HCT116 (cell line): Measurements from ENCODE around the gene MADD. TPM values are rescaled to one million over a fixed set of nuclear protein-coding genes. Genes with fewer than 3 reads are reported as not detected.

Experiments used
- ATAC-seq: fragments of 200-7000 bp; cut with Tn5 transposase; 2 replicates; pipeline ENCODE4 v1.9.1; 2020; ENCODE audit warnings: mild to moderate bottlenecking, moderate library complexity
- BruUV-seq: library from RNA; stranded (reverse); fragments of 400-500 nt; replicated peaks from 2 replicates; lab custom pipeline; 2021; lab: Mats Ljungman, UMichigan
- CTCF ChIA-PET: fragments of 300-600 bp; sonication (Branson Sonifier 250); formaldehyde crosslinking; loops from one replicate; lab custom pipeline; 2021; ENCODE audit warnings: antibody characterized with exemption; lab: Charles Lee
- POLR2A ChIA-PET: fragments of 300-600, 350-600 bp; sonication (Branson Sonifier 250); formaldehyde crosslinking; loops from one replicate; lab custom pipeline; 2021; ENCODE audit warnings: antibody characterized with exemption; lab: Charles Lee
- RAD21 ChIA-PET, 2 experiments: fragments of 300-600 bp; sonication (Branson Sonifier 250); formaldehyde crosslinking; loops; one replicate each; lab custom pipeline; 2023; ENCODE audit warnings: low total read pairs in 2 of 2; ENCODE audit not compliant: uncharacterized antibody in 2 of 2, unreplicated experiment in 2 of 2, low non-redundant PET in 1 of 2; lab: Charles Lee
- DNase-seq: peaks from one replicate; pipeline ENCODE4 v3.0.0-alpha.2; 2010; ENCODE audit warnings: low read depth, low spot score
- H2AFZ ChIP-seq: fragments of 200-600 bp; shearing (Covaris generic), sonication (generic); 2 replicates; pipeline ENCODE4 v1.6.1; 2017; ENCODE audit warnings: low read depth, mixed run types, mixed read lengths, antibody characterized with exemption, low read length; ENCODE audit not compliant: poor library complexity, severe bottlenecking
- H3K27ac ChIP-seq: 2 replicates; pipeline ENCODE4 v1.5.1; 2012; ENCODE audit warnings: low read depth, low read length
- H3K27me3 ChIP-seq: fragments of 200-600 bp; sonication (generic); 2 replicates; pipeline ENCODE4 v1.6.1; 2016; ENCODE audit warnings: mixed run types, low read length, mixed read lengths; ENCODE audit not compliant: insufficient read depth
- H3K36me3 ChIP-seq, 2 experiments: fragments of 200-500 bp in 1 of 2; fragments of 200-600 bp in 1 of 2; sonication (Bioruptor generic) in 1 of 2; sonication (generic) in 1 of 2; 2 replicates each; pipeline versions ENCODE4 v1.5.1 to v1.6.1; 2014 to 2016; ENCODE audit warnings: low read length in 2 of 2, inconsistent platforms in 1 of 2, mixed read lengths in 1 of 2, mixed run types in 1 of 2; ENCODE audit not compliant: insufficient read depth in 2 of 2, control insufficient read depth in 1 of 2
- H3K4me1 ChIP-seq, 2 experiments: fragments of 200-600 bp in 1 of 2; sonication (generic) in 1 of 2; 2 replicates each; pipeline versions ENCODE4 v1.5.1 to v1.6.1; 2012 to 2017; ENCODE audit warnings: low read length in 2 of 2, inconsistent platforms in 1 of 2, mild to moderate bottlenecking in 1 of 2, mixed read lengths in 1 of 2, mixed run types in 1 of 2, moderate library complexity in 1 of 2; ENCODE audit not compliant: insufficient read depth in 2 of 2, control insufficient read depth in 1 of 2
- H3K4me2 ChIP-seq: fragments of 200-600 bp; sonication (generic); 2 replicates; pipeline ENCODE4 v1.6.1; 2017; ENCODE audit warnings: mixed run types, low read length, mixed read lengths
- H3K4me3 ChIP-seq, 2 experiments: fragments of 200-600 bp in 1 of 2; sonication (generic) in 1 of 2; replicated peaks in 1 of 2; 2 replicates each; pipeline ENCODE4 v1.5.1; 2011 to 2016; ENCODE audit warnings: low read length in 2 of 2, control low read depth in 1 of 2, low read depth in 1 of 2, mild to moderate bottlenecking in 1 of 2, mixed read lengths in 1 of 2, mixed run types in 1 of 2
- H3K79me2 ChIP-seq: fragments of 200-600 bp; sonication (generic); 2 replicates; pipeline ENCODE4 v1.6.1; 2017; ENCODE audit warnings: mild to moderate bottlenecking, mixed run types, low read length, moderate library complexity, mixed read lengths; ENCODE audit not compliant: insufficient read depth
- H3K9ac ChIP-seq: fragments of 200-600 bp; sonication (generic); 2 replicates; pipeline ENCODE4 v1.6.1; 2016; ENCODE audit warnings: low read length, mixed read lengths
- H3K9me2 ChIP-seq: fragments of 200-600 bp; sonication (generic), shearing (Covaris generic); 2 replicates; pipeline ENCODE4 v1.6.1; 2017; ENCODE audit warnings: mixed run types, mild to moderate bottlenecking, moderate library complexity; ENCODE audit not compliant: insufficient read depth
- H3K9me3 ChIP-seq, 2 experiments: fragments of 200-500 bp in 1 of 2; fragments of 200-600 bp in 1 of 2; sonication (Bioruptor generic) in 1 of 2; sonication (generic) in 1 of 2; 2 replicates each; pipeline ENCODE4 v1.6.1; 2014 to 2017; ENCODE audit warnings: low read length in 2 of 2, mixed read lengths in 2 of 2, inconsistent platforms in 1 of 2, low read depth in 1 of 2, mild to moderate bottlenecking in 1 of 2, mixed run types in 1 of 2, moderate library complexity in 1 of 2; ENCODE audit not compliant: control insufficient read depth in 1 of 2, insufficient read depth in 1 of 2
- H4K20me1 ChIP-seq: fragments of 200-600 bp; sonication (generic), shearing (Covaris generic); 2 replicates; pipeline ENCODE4 v1.6.1; 2017; ENCODE audit warnings: mixed run types, mild to moderate bottlenecking, moderate library complexity; ENCODE audit not compliant: insufficient read depth
- EGR1 ChIP-seq: IDR thresholded peaks from 2 replicates; pipeline ENCODE4 v1.6.1; 2012; ENCODE audit warnings: low read depth
- EZH2 ChIP-seq: fragments of 200-600 bp; sonication (generic); IDR thresholded peaks from 2 replicates; pipeline ENCODE4 v1.6.1; 2017; ENCODE audit warnings: antibody characterized with exemption, mixed run types
- FOSL1 ChIP-seq: IDR thresholded peaks from 2 replicates; pipeline ENCODE4 v1.6.1; 2012; ENCODE audit warnings: low read depth
- JUND ChIP-seq: IDR thresholded peaks from 2 replicates; pipeline ENCODE4 v1.6.1; 2012
- POLR2A ChIP-seq: IDR thresholded peaks from 2 replicates; pipeline ENCODE4 v1.7.0; 2011; ENCODE audit warnings: borderline replicate concordance; ENCODE audit not compliant: insufficient read depth, insufficient read length; ENCODE audit errors: extremely low read depth
- POLR2AphosphoS5 ChIP-seq: IDR thresholded peaks from 2 replicates; pipeline ENCODE4 v1.6.1; 2011; ENCODE audit warnings: mild to moderate bottlenecking, low read depth, low read length, moderate library complexity
- RAD21 ChIP-seq: IDR thresholded peaks from 2 replicates; pipeline ENCODE4 v1.6.1; 2012; ENCODE audit warnings: low read depth, mild to moderate bottlenecking
- REST ChIP-seq: IDR thresholded peaks from 2 replicates; pipeline ENCODE4 v1.6.1; 2012; ENCODE audit warnings: low read depth
- SIN3A ChIP-seq: IDR thresholded peaks from 2 replicates; pipeline ENCODE4 v1.6.1; 2012; ENCODE audit warnings: low read depth
- ZFX ChIP-seq: fragments of 450-650 bp; IDR thresholded peaks from 2 replicates; pipeline ENCODE4 v1.6.1; 2017
- ZNF274 ChIP-seq: fragments of 200-500 bp; sonication (Bioruptor generic); IDR thresholded peaks from 2 replicates; pipeline ENCODE4 v1.6.1; 2014; ENCODE audit warnings: mild to moderate bottlenecking, low read depth, low read length, inconsistent platforms
- intact Hi-C: fragments of 100-400 bp; cut with micrococcal nuclease; formaldehyde crosslinking; loops from 2 replicates; pipeline ENCODE4 v1.10.0; 2022
- total RNA-seq: library from RNA; stranded (reverse); gene quantifications from one replicate; pipeline ENCODE4 v1.2.1, GENCODE V29; 2021; ENCODE audit not compliant: unreplicated experiment
- TF ChIP-seq, protein P1 (sequence below): IDR thresholded peaks from 2 replicates; pipeline ENCODE4 v1.6.1; 2012

The MADD gene
- total RNA-seq, 1 experiment from 2014 or later: 37.1 TPM

DNA sequence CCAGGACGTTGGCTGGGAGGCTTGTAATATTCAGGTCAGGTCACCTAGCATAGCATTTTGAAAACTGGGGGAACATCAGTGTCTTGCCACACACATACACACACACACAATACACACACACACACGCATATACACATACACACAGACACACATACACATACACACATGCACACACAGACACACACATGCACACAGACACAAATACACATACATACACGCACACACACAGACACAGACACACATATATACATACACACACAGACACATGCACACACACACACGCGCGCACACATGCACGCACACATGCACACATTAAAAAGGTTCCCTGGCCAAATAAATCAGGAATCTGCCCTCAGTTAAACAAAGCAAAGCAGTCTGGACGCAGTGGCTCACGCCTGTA lies 70.1 kb downstream of the MADD start:
- ATAC-seq: no peak
- no peaks in the 10 kb centered on the region for H3K36me3 ChIP-seq
- no peaks in the 10 kb centered on the region for H4K20me1 ChIP-seq
- H3K79me2 ChIP-seq: no peaks in the 10 kb centered on the region
- H3K9me2 ChIP-seq: no peaks in the 10 kb centered on the region
- ChIA-PET RAD21 (no interaction called here), CTCF (no interaction called here), POLR2A (no interaction called here)
- peaks cover 6 to 14% of the 10 kb centered on the region in 2 experiments; a peak in 3 of 4 replicates for H3K4me1 ChIP-seq
- H3K27ac ChIP-seq: no peak overlapping the region
- no peak overlapping the region for H3K4me3 ChIP-seq
- no peak overlapping the region for H2AFZ ChIP-seq
- H3K4me2 ChIP-seq: no peak overlapping the region
- DNase-seq: no peak
- no peak for TF ChIP-seq ZNF274
- TF ChIP-seq SIN3A: no peak
- no peak for TF ChIP-seq RAD21
- no peak for TF ChIP-seq EZH2
- no peak for TF ChIP-seq POLR2AphosphoS5
- TF ChIP-seq, protein P1, sequence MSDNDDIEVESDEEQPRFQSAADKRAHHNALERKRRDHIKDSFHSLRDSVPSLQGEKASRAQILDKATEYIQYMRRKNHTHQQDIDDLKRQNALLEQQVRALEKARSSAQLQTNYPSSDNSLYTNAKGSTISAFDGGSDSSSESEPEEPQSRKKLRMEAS: no peak
- TF ChIP-seq POLR2A: no peak
- no peak for TF ChIP-seq FOSL1
- TF ChIP-seq REST: no peak
- no peak for TF ChIP-seq JUND
- TF ChIP-seq EGR1: no peak
- no peak for TF ChIP-seq ZFX
- BruUV-seq: no TSS peak
- H3K27me3 ChIP-seq: no peaks in the 10 kb centered on the region
- no peak overlapping the region for H3K9ac ChIP-seq
- H3K9me3 ChIP-seq: no peaks in the 10 kb centered on the region
- intact Hi-C loops: no loop called here
